CD4-positive, alpha-beta T cell treated with Interleukin-17A for 1 hour (primary cell): ENCODE results near the gene POLR3GL.

Experiments used
- DNase-seq: peaks from one replicate; pipeline ENCODE4 v3.0.0-alpha.2; 2020

Gene POLR3GL

DNA sequence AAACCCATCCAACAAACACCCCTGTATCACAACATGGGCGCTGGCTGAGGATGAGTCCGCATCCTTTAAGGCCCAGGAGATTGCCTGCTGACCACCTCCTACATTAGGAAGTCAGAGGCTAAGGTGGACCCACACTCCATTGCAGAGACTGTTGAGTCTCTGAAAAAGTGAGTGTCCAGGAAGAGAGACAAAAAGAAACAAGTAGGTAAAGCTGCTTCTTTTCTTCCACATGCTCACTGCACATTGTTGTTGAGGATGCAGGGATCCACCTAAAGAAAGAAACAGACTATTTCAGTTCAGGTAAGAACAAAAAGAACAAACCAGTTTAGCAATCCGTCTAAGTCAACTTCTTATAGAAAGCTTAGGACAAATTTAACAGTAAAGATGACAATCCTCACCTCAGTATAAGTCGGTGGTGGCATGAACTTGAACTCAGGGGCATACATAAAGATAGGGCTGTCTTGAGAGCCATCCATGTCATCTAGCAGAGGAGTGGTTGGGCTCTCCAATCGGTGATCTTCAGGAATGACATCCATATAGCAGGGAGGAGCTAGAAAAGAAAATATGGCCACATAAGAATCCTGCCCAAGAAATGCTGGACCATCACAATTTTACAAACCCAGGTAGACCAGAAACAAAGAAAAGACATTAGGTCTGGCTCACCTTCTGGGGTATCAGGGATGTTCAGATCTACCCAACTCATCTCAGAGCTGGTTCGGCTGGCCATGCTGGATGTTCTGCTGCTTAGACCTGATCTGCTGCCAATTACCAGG, 29.3 kb downstream of the POLR3GL start:
- no peak for DNase-seq

DNA sequence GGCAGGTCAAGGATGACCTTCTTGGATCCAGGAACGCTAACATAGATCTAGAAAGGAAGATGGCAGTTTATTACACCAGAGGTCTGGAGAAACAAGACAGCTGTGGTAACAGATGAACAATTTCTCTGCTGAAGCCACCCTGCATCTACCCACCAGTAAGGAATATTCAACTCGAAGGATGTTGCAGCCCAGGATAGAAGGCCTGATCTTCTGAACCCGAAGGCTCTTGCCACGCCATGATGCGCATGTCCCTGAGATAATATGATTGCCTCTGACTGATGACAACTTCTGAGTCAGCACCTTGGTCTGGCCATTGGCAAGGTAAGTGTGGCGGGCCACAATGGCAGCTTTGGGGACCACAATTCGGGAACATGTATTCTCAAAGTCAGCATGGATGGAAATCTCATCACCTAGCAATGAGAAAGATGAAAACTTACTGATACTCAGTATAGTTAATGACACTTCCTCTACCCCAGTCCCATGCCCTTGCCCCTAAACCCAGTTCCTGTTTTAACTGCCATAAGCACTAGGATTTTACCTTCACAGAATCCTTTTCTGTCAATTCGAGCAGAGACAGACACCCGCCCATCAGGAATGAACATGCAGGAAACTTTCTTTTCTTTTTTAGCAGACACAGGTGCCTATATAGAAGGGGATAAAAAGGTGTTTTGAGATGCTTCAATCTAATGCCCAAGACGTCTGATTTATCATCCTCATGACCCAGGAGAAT, 30.1 kb downstream of the POLR3GL start:
- DNase-seq = peak; percentile 46

DNA sequence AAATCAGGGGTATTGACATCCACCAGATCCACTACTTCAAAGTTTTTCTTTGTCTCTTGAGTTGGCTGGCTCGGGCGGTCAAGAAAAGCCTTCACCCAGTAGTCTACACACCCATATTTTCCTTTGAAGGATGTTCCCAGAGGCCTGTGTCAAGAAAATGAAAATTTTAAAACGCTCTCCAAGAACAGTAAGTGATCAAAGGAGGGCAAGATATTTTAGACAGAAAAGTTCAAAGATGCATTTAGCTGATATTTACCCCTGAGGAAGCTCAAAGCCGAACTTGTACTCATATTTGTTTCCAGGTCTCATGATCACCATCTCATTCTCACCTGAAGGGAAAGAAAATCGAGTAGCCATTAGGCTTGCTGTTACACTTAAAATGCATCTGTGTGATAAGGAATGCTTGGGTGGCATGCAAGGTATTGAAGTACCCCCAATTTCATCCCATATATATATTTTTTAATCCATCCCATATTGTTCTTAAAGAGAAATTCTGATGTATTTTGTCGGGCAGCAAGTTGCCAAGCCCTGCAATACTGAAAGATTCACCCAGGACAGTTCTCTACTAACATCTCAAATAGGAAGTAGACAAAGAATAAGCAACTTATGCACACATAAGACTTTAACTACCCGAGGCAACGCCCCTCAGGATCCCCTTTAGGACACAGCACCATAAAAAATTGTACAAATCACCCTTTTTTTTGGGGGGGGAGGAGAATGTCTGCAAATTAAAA, 30.8 kb downstream of the POLR3GL start:
- no peak for DNase-seq

DNA sequence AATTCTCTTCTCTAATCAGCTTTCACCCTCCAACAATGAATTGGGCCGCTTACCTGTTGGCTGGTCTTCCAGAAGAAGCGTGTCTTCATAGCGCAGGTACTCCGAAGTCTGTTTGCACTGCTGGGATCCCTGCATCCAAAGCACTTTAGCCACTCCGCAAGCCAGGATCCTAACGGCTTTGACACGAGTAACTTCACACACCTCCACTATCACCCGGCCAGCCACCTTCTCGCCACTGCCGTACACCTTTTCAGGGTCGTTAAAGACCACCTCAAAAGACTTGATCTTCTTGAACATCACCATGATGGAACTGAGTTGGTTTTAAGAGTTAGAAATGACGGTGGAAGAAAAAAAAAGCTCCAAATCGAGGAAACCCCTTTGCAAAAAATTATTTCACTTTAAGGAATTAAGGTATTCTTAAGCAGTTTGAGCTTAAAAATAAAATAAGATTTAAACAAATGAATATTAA, 31.5 kb downstream of the POLR3GL start:
- DNase-seq = peak; percentile 44

DNA sequence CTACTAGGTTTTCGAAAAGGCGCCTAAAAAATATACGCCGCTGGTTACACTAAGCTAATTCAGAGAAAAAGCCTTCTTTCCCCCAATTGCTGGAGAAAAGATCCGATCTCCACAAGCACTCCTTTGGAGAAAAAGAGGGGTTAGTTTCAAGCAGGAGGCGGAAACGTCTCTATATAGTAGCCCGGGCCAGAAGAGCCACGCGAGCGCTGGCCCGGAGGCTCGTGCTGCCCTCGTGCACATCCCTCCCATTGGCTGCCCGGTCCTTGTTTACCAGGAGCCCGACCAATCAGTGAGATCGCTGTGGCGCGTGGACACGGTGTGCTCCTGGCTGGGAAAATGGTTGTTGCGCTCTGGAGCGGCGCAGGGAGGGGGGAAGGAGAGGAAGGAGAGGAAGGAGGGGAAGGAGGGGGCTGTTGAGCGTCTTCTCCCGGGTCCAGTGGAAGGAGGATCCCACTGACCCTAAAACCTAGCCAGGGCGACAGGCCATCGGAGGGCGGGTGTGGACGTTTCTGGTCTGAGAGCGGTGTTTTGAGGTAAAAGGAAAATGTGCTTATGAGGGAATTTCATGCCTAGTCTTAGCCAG, 32.0 kb downstream of the POLR3GL start, which contains the start of gene TXNIP:
TSS of gene TXNIP (minus strand) at position 147 of the 583 bp plus-strand sequence. CDS start 313 bp downstream, outside the sequence.
- peak; percentile 95 for DNase-seq

DNA sequence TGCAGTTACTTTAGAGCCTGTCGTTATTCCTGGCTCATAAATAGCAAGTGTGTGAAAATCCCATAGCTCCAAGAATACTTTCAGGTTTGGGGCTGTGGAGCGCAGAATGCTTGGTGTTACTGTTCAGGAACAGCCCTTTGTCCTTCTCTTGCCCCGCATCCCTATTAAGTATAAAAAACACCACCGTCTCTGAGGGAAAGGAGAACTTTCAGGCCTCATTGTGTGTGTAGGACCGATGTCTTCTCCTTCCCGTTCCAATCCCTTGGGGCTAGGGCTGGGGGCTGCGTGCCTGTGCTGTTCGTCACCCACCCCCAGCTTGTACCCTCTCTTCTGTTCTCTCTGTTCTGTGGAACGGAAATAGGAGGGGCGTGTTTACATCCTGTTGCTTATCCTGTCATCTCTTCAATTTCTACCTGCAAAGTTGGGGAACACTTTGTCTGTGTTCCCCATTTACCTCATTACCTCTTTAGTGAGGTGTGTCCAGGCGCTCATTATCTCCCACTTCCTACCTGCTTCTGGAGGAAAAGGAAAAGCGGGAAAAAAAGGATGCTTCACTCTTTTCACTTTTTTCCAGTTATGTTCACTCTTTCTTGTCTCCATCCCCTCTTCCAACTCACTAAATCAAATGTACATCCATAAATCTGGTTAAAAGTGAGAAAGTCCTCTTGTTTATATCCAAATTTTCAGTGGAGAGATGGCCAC, 32.7 kb downstream of the POLR3GL start:
- peak; percentile 82 for DNase-seq

DNA sequence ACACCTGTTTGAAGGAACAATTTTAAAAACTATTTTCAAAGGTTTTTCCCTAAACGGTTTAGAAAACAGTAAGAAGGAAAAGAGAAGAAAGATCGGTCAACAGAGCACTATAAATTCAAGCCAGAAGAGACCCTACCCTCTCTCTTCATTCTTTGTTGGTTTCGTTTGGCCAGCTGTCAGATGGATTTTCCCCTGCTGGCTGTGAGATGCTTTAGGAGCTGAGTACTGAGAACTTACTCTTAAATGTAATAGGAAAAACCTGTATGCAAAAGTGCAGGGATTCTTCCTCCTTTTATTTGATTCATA, 33.2 kb downstream of the POLR3GL start:
- no peak for DNase-seq

DNA sequence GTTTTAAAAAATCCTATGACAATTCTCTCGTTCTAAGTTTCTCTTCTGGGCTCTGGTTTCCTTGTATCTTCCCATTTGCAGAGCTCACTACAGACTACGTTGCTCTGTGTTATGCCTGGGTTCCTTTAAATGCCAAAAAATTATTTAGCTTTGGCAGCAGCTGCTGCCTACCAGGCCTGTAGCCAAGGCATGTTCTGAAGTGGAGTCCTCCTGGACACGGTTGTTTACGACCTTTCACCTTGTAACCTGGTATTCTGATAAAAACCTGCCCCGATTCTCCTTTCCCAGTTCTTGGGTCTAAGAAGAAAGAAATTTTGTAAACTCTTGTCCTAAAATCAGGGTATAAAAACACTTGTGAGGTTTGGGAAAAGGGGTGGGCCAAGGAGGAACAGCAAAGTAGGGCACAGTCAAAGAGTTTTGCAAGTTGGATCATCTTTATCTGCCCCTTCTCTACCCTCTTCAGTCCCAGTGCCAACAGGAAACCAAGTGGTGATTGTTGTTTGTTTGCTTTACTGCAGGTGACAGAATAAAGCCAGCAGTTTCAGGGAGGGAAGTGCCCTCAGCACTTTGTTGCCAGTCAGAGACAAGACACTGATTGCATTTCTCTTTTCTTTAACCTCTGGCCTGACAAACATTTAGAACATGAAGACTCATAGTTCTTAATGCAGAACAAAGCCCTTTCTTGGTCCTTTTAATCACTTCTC, 35.0 kb downstream of the POLR3GL start:
- peak; percentile 78 for DNase-seq

DNA sequence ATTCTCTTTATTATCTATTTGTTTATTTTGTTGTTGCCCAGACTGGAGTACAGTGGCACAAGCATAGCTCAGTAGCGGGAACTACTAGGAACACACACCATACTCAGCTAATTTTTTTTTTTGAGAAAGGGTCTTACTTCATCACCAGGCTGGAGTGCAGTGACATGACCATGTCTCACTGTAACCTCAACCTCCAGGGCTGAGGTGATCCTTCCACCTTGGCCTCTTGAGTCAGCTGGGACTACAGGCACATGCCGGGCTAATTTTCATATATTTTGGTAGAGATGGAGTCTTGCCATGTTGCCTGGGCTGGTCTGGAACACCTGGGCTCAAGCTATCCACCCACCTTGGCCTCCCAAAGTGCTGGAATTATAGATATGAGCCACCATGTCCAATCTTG, 37.2 kb downstream of the POLR3GL start:
- no peak for DNase-seq

DNA sequence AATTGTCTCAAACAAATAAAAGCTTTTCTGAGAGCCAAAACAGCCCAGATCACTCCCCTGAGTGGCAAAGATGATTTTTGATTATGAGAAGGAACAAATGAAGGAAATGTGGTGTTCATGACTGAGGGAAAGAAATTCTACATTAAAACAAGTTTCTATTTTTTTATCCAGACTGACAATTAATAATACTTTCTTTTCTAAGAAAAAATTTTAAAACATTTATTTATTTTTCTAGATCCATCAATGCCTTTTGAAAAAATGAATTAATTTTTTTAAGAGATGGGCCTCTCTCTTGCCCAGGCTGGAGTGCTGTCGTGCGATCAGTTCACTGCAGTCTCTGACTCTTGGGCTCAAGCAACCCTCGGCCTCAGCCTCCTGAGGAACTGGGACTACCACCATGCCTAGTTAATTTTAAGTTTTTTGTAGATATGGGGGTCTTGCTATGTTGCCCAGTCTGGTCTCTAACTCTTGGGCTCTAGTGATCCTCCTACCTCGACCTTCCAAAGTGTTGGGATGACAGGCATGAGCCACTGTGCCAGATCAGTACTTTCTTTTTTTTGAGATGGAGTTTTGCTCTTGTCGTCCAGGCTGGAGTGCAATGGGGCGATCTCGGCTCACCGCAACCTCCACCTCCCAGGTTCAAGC, 43.1 kb downstream of the POLR3GL start:
- no peak for DNase-seq

DNA sequence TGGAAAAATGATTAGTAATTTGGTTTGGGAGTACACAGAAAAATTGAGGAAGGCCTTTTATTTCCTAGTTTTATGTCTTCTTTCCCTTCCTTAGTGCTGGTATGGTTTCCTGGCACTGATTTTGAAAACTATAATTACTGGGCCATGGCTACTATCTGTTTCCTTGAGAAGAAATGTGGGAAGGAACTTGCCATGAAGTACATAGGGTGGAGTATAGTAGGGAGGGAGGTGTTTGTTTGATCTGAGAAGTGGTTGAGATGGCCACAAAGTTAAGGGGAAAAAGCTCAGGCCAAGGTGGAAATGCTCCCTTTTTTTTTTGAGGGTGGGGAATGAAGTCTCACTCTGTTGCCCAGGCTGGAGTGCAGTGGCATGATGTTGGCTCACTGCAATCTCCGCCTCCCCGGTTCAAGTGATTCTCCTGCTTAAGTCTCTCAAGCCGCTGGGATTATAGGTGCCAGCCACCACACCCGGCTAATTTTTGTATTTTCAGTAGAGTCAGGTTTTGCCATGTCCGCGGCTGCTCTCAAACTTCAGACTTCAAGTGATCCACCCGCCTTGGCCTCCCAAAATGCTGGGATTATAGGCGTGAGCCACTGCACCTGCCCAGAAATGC, 45.7 kb downstream of the POLR3GL start:
- DNase-seq = no peak

DNA sequence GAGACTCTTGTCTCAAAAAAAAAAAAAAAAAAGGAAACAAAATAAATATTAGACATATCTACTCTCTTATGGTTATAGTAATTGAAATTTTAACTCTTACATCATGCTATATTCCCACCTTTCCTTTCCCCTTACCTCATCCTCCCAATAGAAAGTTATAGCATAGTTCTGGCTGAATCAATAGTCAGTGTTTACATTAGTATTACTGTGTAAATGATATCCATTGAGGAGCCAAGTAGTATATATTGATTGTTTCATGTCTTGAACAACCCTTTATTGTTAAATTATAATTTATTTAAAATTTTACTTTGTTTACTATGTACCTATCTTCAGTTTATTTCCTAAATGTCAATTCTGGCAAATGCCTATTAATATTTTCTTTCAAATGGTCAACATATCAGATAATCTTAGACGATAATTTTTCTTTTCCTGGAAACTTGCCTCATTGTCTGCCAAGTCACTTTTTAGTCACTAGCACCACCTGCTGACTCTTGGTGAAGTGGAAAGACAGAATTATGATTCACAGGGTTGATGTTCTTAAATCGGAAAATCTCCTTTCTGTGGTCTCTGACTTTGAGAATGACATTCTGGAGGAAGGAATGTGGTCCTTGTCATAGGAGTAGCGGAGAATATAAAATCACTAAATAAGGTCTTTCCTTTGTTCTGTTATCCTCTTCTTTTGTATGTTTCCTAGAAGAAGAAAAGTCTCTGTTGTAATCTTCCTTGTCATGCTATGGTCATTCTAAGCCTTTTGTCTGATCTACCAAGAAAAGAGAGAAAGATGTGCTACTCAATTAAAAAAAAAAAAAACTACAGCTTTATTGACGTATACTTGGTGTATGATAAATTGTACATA, 48.4 kb downstream of the POLR3GL start:
- DNase-seq = peak; percentile 82

DNA sequence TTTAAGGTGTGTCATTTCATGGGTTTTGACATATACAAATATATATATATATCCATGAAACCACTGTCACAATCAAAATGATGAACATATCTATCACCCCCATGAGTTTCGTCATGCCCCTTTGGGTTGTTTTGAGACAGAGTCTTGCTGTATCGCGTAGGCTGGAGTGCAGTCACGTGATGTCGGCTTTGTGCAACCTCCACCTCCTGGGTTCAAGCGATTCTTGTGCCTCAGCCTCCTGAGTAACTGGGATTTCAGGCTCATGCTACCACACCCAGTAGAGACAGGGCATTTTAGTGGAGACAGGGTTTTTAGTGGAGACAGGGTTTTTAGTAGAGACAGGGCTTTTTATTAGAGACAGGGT, 49.1 kb downstream of the POLR3GL start:
- no peak for DNase-seq

DNA sequence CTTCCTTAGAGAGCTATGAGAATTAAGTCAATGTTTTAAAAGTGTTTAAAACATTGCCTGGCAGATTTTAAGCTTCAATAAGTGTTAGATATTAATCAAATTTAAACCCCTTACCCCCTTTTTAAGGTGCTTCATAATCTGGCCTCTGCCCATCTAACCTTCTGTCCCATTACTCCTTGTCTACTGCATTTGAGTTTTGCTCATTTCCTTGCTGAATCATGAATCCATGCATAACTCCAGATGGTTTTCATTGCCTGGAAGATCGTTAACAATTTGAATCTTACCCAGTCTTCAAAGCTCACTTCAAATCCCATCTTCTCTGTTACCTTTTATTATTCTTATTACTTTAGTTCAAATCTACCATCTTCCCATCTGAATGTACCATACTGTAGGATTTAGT, 52.4 kb downstream of the POLR3GL start:
- DNase-seq = no peak

DNA sequence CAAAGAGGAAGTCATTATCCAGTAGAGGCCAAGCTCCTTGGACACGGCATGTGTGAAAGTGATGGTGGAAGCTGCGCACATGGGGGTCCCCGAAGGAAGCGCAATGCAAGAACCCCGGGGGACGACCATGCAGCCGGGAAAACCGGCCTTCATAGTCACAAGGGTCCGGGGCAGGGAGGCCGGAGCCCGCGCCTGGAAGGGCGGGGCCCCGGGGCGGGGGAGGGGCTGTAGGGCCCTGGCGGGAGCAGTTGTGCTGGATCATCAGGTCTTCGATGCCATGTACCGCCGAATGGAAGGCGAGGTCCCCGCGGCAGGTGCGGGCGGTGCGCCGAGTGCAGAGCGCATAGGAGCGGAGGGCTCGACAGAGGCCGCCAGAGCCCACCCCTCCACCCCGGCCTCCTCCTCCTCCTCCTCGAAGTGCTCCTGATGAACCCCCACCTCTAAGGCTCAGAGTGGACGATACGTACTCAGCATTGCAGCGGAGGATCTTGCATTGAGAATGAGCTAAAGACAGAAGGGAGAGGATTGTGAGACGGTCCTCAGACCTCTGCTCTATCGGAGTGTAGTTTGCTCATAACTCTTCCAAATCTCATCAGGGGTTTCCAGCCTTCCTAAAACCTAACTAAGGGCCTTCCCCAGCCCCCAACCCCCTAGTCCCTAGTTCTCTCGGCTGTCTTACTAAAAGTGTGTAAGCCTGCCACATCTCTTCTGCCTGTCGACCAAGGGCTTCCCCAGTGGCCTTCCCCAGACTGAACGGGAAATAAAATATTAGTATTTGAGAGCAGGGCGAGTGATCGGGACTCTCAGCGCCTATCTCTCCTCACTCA, 55.0 kb downstream of the POLR3GL start:
- DNase-seq = no peak

DNA sequence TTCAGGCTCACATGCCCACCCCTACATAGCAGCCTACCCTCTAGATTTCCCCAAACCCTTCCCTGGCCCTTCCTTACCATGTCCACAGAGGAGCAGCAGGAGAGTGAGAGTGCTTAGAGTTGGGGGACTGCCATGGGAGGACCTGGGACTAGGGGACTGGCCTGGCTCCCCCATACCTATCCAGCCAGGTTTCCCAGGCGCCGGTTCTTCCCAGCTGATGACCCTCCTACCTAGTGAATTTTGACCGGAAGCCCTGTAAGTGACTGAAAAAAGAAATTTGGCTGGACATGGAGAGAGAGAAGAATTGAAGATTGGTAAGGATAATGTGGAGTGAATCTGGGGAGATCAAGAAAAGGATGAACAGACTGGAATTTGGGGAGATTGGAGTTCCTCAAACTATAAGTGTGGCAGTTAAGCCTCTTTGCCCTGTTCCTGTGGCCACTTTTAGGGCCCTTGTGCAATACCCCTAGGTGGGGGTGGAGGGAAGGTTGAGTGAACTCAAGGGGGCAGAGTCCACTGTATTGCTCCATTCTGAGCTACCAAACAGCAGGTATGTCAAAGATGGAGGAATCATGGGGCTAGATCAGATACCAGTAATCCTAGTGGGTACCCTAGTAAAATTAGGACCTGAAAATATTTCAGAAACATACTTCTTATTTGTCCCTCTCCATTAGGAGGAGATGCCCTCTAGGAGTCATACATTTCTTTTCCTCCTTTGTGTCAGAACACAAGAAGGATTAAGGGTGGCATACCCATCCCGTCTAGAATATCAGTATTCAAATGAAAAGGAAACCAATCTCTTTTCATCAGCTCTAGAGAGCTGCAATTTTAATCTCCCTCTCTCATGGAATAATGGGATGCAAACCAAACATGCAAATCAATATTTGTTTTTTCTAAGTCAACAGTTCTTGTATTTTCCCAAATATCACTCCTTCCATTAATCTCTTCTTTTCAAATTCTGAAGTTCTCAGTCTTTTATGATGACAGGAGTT, 55.9 kb downstream of the POLR3GL start:
- DNase-seq = no peak

DNA sequence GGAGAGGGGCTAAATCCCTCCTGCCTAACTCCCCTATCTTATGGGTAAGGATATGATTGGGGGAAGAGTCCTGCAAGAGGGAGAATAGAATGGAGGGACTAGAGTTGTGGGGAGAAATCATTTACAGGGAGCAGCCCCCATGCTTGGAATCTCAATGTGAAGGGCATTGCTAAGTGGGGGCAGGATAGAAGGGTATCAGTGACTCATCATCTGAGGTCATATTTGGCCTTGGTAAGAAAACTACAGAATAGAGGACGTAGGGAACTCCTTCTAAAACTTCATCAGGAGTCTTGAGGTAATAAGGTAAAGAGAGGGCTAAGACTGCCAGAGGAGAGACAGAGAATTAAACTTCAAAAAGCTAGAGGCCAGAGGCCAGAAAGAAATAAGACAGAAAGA, 56.6 kb downstream of the POLR3GL start:
- no peak for DNase-seq
